ENCODE results near the gene BCL11B.

Gene BCL11B

DNA sequence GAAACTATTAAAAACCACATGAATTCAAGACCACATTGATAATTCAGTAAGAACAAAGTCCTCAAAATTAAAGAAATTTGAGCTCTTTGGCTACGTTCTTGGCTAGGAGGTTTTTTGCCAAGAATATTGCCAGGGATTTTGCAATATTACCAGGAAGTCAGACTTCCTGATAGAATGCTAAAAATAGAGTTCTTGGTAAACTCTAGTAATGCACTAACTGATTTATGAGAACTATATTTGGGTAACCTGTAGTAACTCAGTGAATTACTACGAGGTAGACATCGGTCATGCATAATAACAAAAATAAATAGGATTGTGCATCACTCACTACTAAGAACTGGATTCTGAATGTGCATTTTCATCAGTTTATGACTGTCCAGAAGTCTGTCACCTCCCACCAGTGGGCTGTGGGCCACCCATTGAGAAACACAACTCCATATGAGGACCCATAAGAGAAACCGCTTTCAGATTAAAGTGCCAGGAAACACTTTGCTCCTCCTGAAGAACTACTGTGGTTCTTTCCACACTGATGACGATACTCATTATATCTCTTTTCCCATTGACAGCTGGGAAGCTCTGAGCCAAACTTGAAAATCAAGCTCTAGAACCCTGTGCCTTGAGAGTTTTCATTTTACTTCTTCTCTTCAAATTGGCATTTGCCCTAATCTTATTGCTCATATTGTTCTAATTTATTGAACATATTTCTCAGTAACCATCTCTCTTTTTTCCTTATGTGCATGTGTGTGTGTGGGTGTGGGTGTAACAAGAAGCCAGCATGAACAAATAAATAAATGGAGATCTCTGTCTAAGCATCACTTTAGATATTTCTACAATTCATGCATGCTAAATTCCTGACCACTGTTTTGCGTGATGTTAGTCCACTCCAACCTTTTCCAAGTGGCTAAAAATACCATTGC lies 116.6 kb downstream of the BCL11B start:
- peak; percentile 7 to 9 for DNase-seq

DNA sequence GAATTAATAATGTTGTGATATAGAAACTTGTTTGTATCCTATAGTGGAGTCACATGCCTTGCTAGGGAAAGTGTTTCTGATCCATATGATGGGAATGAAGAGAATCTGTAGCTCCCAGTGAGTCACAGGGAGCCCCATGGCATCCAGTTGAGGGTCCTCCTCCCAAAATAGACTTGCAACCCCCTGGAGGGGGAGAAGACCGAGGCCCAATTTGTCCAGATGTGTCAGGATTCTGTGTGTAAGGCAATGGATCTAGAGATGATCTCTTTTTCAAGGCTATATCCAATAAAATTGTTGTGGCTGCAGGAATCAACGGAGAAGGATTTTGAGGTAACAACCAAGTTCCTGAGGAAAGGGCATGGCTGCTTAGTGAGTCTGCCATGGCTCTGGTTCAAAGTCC lies 121.8 kb downstream of the BCL11B start:
- DNase-seq: no peak

DNA sequence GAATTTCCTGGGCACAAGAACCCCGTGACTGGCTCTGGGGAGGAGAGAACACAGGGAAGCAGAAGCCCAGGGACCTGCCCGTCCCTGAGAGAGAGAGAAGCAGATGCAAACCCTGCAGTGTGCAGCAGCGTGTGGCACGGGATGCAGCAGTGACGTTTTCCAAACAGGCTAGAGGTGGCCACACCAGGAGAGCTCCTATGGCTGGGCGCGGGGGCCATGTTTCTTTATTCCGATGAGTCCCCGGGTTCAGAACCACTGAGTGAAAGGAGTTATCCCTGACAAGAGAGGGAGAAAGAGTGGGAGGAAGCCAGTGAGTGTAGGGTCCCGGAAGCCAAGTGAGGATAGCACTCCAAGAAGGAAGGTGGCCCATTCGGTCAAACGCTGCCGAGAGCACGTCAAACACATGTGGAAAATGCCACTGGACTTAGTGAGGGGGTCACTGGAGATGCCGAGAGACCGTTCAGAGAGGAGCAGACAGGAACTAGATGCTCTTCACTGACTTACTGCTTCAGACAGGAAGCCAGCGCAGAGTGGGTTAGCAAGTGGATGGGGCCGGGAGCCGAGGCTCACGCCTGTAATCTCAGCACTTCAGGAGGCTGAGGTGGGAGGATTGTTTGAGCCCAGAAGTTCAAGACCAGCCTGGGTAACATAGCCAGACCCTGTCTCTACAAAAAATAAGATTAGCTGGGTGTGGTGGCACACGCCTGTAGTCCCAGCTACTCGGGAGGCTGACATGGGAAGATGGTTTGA lies 123.0 kb downstream of the BCL11B start:
- DNase-seq: no peak

DNA sequence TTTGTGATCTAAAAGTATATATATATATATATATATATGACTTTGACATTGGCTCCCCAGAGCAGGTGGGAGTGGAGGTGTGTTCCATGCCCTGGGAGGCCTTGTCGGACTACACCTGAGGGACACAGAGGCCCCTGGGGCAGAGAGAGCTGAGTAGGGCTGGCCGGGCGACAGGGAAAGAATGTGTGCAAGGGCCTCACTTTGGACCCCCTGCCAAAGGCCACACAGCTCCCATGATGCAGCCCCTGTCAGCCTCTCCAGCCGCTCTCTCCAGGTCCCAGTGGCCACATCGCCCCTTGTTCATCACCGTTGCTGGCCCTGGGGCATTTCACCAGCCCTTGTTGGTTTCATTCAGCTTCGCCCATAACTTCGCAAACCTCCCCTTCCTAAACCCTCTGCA lies 123.9 kb downstream of the BCL11B start:
- DNase-seq: no peak

DNA sequence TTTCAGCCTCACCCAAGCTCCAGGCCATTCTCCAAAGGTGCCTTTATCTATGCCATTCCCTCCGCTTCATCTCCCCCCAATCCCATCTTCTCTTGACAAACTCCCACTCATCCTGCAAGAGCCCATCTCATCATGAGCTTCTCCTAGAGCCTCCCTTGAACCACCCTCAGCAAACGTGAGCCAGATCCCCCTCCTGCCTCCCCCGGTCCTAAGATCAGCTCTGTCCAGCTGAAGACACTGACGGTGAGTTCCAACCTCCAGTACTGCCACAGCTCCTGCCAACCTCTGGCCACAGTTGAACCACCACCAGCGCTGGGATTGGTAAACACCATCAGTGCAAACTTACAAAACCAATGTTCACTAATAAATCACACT lies 124.6 kb downstream of the BCL11B start:
- DNase-seq: no peak

DNA sequence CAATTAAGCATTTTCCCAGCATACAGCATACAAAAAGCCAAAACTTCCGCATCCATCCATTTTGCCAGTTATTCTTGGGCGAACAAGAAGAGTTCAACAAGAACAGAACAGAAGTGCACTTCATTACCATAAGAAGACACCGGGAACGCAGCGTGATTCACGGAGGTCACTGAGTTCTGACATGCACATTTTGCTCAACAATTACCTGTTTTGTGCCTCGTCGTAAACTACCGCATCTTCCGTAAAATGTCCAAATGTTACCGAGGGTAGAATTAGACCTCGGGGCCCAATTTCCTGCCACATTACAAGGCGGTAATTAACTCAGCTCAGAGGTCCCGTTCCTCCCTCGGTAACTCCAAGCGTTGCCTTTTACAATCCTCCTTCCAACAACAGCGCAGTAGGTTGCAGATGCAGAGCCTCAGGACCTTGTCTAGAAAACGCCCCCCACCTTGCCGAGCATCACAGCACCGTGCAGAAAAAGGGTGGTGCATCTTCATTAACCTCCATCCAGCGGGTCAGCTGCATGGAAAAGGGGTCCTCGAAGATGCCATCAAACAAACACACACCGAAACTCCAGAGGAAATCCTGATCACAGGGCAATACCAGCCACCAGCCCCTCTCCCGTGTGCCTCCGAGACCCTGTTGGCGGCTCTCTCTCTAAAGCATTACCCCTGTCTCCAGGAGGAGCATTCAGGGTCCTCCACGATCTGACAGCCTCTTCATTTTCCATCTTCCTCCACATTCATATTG lies 125.2 kb downstream of the BCL11B start:
- no peak for DNase-seq

DNA sequence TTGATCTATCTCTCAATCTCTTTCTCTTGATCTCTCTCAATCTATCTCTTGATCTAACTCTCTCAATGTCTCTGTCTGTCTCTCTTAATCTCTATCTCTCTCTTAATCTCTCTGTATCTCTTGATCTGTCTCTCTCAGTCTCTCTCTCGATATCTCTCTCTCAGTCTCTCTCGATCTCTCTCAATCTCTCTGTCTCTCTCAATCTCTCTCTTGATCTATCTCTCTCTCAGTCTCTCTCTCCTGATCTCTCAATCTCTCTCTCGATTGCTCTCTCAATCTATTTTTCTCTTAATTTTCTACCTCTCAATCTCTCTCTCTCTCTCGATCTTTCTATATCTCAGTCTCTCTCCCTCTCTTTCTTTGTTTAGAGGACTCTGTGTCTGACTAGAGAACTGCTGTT lies 126.7 kb downstream of the BCL11B start:
- DNase-seq: no peak

DNA sequence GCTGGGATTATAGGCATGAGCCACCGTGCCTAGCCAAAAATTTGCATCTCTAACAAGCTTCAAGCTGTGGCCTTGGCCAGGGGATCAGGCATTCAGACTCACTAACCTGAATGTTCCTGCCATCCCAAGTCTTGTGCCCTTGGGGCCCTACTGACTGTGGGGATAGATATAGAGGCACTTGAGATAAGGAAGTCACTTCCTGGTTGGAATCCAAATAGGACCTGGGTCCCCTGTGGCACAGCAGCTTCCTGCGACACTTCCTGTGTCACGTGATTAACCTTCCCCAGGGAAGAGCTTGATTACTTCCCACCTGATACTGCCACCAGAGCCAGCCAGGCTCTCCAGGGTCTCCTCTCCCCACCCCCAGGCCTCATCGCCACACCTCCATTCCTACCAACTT lies 128.2 kb downstream of the BCL11B start:
- no peak for DNase-seq

DNA sequence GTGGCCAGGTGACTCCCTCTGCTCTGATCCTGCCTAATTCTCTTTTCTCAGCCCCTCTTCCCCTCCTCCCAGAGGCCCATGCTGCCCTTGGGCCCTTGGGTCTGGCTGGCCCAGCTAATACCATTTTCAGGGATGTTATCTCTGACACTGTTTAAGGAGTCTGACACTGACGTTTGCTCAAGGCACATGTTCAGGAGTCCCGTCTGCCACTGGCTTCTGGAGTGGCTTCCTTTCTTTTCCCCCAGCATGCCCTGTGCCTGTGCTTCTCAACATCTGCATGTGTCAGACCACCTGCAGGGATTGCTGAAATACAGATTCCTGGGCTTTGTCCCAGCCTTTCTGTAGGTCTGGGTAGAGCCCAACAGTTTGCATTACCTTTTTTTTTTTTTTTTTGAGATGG lies 128.9 kb downstream of the BCL11B start:
- DNase-seq: no peak

DNA sequence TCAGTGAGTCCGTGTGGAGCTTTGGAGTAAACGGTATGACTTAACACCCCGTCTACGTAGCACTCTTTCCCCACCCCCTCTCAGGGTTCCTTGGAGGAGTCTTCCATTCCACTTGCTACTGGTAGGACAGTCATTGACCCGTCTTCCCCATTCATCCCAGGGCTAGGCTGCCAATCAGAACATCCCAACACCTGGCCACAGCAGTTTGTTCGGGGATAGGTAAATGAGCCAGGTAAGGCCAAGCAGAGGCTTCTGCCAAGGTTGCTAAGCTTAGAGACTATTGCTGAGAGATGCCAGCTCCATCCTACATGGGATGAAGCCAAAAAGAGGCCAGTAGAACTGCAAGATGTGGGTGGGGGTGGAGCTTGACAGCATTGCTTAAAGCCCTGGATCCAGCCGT lies 130.8 kb downstream of the BCL11B start:
- DNase-seq: no peak

DNA sequence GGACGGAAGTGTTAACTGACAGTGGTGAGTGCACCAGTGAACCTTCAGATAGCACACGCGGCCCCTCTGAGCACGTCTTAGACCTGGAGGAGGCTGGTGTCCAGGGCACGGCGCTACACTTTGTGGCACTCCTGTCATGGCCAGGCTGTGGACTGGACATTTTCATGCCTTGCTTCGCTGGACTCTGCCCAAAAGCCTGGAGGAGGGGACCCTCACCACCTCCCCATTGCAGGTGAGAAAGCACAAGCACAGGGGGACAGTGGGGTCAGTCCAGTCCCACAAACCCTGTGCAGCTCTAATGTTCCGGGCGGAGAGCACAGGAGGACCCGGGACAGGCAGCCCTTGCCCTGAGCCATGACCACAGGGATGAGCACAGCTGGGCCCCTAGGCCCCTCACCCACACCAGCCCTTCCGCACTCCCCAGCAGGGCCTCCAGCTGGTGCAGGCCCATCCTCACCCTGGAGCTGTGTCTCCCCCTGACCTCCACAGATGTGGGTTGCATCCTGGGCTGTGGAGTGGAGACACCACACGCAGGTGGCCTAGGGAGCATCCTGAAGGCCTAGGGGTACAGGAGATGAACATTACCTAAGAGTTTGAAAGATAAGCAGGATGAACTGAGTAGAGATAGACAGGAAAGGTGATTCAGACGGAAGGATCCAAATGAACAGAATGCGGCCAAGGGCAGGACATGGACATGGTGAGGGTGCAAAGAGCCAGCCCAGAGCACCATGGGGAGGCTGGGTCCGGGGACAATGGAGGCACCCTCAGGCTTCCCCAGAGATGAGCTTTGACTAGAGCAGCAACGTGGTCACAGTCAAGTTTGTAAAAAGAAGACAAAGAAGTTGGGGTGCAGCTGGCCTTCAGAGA lies 132.8 kb downstream of the BCL11B start:
- no peak for DNase-seq

DNA sequence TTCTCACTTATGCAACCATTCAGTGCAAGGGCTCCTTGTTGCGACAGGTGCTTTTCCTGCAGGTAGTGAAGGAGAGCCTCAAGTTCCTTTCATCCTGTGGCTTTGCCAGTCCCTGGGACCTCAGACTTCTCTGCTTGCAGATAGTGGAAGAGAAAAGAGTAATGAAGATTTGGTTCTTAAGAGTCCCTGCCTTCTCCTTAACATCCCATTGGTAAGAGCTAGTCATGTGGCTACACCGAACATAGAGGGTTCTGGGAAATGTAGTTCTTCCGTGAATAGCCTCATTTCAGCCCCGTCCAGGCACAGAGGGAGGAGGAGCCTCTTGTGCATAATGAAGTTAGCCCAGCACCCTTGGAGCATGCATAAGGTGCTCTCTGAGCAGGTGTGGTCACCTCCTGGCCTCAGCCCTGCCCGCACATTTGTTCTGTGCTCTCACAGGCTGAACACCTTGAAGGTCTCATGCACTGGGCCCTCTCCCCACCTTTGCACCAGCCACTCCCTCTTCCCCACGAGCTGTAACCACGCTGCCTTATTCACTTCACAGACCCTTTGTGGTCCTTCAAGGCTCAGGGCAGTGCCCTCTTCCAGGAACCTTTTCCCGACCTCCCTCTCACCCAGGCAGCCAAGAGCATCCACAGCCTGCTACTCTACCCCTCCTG lies 134.0 kb downstream of the BCL11B start:
- no peak for DNase-seq

DNA sequence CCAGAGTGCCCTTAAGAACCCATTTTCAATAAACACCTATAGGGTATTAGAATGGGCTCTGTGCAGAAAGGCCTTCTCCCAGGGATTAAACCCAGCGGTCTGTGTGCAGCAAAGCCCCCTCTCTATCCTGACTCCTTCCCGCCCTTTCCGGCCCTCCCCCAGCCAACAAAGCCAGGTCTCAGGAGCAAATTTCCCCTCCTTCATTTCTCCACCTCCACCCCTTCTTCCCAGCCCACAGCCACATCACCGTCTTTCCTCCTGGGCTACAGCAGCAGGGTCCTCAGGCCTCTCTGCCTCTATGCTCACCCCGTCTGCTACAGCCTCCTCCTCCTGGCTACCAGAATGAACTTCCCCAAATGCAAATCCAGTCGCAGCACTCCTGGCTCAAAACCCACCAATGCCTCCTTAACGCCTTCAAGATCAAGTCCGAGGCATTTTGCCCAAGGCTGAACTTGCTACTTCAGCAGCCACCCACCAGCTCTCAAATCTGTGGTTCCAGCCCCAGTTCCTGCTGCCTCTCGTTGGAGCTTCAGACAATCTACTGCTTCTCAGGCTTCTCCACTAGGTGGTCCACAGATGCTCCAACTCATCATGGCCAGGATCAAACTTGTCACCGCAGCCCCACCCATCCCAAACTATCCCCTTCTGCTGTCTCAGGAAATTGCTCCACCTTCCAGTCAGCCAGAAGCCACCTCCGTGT lies 134.8 kb downstream of the BCL11B start:
- DNase-seq: no peak

DNA sequence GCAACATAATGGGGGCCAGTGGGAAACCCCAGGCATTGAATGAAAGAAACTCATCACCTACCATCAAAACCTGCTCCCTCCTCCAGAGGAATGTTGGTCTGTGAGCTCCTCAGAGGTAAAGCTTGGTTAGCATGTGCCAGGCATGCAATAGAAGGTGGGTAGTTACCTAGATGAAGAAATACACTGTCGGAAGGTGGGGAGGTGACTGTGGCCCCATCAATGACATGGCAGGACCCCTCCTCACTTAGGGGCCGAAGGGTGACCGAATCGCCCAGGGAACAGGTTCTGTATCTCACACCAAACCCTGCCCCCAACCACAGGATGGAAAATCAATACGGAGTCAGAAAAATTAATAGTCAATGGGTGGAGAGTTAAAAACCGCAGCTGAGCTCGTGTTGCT lies 135.6 kb downstream of the BCL11B start:
- DNase-seq: no peak

DNA sequence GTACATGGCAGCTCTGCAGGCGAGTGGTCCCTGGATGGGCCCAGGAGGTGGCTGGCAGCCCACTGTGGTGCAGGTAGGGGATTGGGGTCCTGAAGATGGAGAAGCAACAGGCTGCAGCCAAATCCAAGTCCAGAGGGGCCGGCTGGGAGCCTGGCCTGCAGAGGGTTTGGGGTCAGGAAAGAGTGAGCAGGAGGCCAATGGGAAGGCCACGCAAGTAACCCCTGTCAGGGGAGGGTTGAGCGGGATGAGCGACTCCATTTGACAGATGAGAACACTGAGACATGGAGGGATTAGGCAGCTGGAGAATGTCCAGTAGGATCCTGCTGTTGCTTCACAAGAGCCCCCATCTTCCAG lies 136.0 kb downstream of the BCL11B start:
- DNase-seq: no peak

DNA sequence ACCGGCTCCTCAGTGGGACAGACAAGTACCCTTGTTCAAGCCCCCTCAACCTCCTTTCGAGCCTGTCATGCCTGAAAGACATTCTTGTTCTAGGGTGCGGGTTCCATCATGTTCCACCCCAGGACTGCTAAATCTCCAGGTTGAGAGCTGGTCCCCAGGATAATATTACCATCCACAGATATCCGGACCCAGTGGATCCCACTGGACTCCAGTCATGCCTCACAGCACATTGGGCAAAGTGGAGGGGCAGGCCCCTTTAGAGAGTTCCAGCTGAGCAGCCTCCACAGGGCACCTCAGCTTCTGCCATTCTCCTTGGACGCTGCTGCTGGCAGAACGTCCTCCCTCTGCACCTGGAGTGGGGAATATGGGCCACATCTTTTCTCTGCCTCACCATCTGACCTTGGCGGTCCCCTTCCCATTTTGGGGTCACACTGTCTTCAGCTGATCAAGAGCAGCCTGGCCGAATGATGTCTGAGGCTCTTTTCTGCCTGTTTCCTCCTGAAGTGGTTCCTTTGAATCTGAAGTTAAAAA lies 137.4 kb downstream of the BCL11B start:
- no peak for DNase-seq

DNA sequence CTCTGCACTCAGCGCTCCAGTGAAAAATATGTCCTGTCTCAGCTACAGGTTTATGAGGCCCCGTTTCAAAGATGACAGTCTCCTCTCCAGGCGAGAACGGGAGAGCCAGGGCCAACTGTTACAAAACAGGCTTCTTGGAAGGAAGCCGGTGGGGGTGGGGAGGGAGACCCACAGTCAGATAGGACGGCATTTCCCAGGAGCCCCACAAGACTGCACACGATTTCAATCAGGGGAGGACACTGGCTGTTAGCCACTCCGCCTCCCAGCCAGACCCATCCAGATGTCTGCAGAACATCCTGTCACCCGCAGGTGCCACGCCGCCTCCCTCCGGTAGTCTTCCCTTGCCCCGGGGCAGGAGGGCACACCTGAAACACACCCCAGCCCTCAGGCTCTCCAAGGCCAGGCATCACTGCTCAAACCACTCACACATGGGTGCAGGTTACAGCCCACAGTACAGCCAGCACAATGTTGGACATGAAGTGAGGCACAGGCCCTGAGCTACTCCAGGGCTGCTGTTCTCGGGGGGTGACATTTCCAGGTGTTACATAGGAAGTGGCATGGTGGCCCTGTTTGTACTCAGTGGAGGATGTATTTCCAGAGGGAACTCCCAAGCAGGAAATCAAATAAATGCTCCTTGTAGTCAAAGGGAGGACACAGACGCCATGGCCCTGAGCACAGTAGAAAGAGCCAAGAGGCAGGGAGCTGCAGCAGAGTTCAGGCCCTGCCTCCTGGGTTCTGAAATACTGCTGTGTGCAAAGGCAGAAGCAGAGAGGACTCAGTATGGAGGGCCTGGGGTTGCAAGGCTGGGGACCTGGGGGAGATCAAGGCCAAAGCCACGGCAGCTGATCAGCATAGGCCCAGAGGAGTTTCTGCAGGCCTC lies 138.1 kb downstream of the BCL11B start:
- no peak for DNase-seq

DNA sequence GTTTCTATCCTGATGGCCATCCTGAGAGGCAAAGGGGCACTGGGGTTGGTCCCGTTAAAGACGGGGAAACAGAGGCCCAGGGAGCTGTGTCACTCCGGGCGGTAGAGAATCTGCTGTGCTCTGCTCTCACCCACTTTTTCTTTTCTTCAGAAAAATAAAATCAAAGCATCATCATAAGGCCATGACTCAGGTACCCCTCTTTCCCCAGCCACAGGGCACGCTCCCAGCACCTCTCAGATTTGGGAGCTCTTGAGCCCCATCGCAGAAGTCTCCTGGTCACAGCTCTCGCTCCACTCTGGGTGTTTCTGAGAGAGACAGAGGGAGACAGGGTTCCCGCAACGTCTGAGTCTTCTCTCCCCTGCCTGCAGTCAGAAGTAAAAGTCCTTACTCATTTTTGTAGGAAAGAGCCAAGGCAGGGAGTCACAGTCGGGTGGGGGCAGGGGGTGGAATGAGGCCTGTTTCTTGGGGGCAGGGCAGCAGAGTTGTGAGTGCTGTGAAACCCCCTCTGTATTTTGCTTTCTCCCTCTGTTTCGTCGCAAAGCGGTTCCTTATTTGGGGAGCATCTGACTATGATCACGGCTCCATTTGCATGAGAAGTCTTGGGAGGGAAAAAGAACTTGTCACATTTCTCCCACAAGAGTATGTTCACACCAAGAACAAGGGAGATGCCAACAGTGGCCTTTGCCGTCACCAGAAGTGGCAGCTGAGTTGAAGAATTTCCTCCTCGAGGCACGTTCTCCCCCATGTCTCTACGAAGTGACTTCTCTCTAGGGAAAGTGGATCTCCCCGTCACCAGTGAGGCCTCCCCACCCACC lies 139.0 kb downstream of the BCL11B start:
- no peak for DNase-seq

DNA sequence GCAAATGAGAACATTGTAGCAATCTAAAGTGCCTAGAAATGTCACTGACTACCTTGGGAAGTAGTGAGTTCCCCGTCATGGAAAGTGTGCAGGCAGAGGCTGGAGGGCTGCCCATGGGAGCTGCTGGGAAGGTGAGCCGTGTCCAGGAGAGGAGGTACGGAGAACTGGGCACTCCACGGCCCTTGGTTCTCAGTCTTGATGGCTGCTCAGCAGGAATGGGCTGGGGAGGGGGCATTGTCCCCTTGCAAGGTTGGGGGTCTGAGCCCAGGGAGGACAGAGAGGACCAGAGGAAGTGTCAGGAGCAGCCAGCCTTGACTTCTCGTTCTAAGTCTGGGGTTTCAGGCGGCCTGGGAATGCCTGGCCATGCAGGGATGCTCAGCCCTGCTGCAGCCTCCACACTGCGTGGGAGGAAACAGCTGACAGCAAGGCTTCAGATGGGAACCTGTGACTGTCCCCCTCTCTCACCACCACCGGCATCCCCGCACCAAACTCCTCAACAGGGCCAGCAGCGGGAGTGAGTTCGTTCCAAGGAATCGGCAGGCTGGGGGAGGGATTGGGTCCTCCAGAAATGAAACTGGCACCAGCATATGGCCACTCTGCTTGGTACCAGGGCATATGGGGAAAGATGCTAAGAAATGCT lies 140.2 kb downstream of the BCL11B start:
- DNase-seq: no peak
